Endothelial cell of coronary artery (primary cell): ENCODE measurements around the gene MAN2C1. TPM values are rescaled to one million over a fixed set of nuclear protein-coding genes. Genes with fewer than 3 reads are reported as not detected.

Experiments used
- total RNA-seq: library from RNA; depleted of rRNA; stranded (reverse); fragments of >200 nt; gene quantifications from 2 replicates; pipeline ENCODE4 v1.2.3, GENCODE V29; 2014

MAN2C1 gene
- 97.3 and 152 TPM in 2 replicates for total RNA-seq

GRCh38 chr15:75367913-75368688 lies at the start of gene MAN2C1:
MAN2C1 (minus strand) TSS chr15:75368607; CDS start chr15:75368583, 24 bp downstream.

GRCh38 chr15:75346796-75347221 lies 21.6 kb downstream of the MAN2C1 start, which contains the start of gene NEIL1:
NEIL1 (plus strand) TSS chr15:75347039; CDS start chr15:75348906, 1,867 bp downstream.

GRCh38 chr15:75335705-75336355 lies 32.6 kb downstream of the MAN2C1 start, which contains the start of gene COMMD4:
COMMD4 (plus strand) TSS chr15:75336063; CDS start chr15:75336090, 27 bp downstream.

Other genes with a start within 250 kb of the MAN2C1 start
- gene C15orf39, start 166.7 kb downstream of the MAN2C1 start, total RNA-seq = 5.0 TPM in 2 replicates
- under 0.01 TPM in 1 of 2 replicates, not detected in the other for gene GOLGA6C, start 110.3 kb downstream of the MAN2C1 start, total RNA-seq
- gene GOLGA6D, start 85.8 kb downstream of the MAN2C1 start, total RNA-seq = not detected in 2 replicates
- gene COMMD4, start 32.5 kb downstream of the MAN2C1 start, total RNA-seq = 57.6 and 96.6 TPM in 2 replicates
- gene NEIL1, start 21.6 kb downstream of the MAN2C1 start, total RNA-seq = 9.4 and 10.8 TPM in 2 replicates
- 22.5 and 27.9 TPM in 2 replicates for gene SIN3A, start 83.1 kb upstream of the MAN2C1 start, total RNA-seq
- gene PTPN9, start 210.7 kb upstream of the MAN2C1 start, total RNA-seq = 20.0 and 21.3 TPM in 2 replicates